GM23248 (cell line): ENCODE data around the gene APOD.

Experiments used
- EZH2 ChIP-seq: fragments of 200-600 bp; sonication (generic); IDR thresholded peaks from 2 replicates; pipeline ENCODE4 v1.6.1; 2018; ENCODE audit warnings: antibody characterized with exemption, mild to moderate bottlenecking; ENCODE audit not compliant: insufficient read depth, poor library complexity, severe bottlenecking
- EZH2phosphoT487 ChIP-seq: fragments of 200-600 bp; sonication (generic); IDR thresholded peaks from 2 replicates; pipeline ENCODE4 v1.6.1; 2018; ENCODE audit warnings: antibody characterized with exemption, moderate library complexity, mild to moderate bottlenecking, low read depth; ENCODE audit not compliant: insufficient read depth

DNA sequence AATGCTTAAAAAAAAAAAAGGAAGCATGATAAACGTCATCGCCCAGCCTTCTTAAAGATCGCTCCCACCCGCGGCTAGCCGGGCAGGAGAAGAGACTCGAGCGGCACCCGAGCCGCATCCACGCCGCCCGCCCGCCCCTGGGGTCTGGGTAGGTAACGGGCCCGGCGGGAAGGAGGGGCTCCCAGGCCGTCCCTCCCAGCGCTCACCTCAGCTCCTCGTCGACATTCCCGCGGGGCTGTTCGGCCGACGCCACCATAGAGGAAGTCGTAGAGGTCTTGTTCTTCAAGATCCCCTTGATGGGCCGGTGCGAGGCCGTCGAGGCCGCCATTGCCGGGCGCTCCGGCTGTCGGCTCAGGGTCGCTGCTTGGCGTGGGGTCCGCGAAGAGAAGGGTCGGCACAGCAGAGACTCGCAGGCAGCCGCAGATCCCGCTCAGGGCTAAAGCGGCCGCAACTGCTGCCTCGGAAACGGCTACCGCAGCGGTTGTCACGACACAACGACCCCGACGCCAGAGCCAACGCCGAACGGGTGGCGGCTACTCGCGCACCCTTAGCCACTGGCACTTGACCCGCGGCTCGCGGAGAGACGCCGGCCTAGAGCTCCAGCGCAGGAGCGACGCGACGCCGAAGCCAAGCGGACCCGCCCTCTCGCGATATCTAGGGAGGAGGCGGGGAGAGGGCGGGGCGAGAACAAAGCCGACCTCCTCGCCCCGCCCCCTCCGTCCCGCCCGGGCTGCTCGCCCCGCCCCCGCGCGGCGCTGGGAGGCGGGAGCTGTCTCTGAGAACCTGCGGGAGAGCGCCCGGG lies 40.8 kb downstream of the APOD start, which contains the start of gene PPP1R2:
- TF ChIP-seq EZH2 (no peak), EZH2phosphoT487 (no peak)
